ENCODE results near the gene ABTB2. TPM values are rescaled to one million over a fixed set of nuclear protein-coding genes. Genes with fewer than 3 reads are reported as not detected.

ABTB2 gene
- total and polyA plus RNA-seq, 10 of the 15 experiments (the other 5 are each of a cell fraction or from before 2014, with no cell fraction given) = 0.13 to 2.1 (median 0.72) TPM

GRCh38 chr11:34243600-34244464 is 114.0 kb downstream of the ABTB2 start (continued):
- peak; percentile 96 for TF ChIP-seq ZNF384 (IDR thresholded peaks at IDR 0.05; ENCODE audit: borderline replicate concordance, low read depth, low read length)
- no peak for TF ChIP-seq YBX1 (IDR thresholded peaks at IDR 0.05)
- peak; percentile 51; the same call in 1 of the 2 replicates for TF ChIP-seq BACH1 (IDR thresholded peaks at IDR 0.05; ENCODE audit: borderline replicate concordance)
- peak; percentile 83 for TF ChIP-seq DPF2 (IDR thresholded peaks at IDR 0.05)
- TF ChIP-seq ATF2 (IDR thresholded peaks at IDR 0.05; ENCODE audit: low read length) = peak; percentile 92
- no peak for TF ChIP-seq MYB (IDR thresholded peaks at IDR 0.05; ENCODE audit: borderline replicate concordance, low read depth, low read length)
- TF ChIP-seq, protein P1, sequence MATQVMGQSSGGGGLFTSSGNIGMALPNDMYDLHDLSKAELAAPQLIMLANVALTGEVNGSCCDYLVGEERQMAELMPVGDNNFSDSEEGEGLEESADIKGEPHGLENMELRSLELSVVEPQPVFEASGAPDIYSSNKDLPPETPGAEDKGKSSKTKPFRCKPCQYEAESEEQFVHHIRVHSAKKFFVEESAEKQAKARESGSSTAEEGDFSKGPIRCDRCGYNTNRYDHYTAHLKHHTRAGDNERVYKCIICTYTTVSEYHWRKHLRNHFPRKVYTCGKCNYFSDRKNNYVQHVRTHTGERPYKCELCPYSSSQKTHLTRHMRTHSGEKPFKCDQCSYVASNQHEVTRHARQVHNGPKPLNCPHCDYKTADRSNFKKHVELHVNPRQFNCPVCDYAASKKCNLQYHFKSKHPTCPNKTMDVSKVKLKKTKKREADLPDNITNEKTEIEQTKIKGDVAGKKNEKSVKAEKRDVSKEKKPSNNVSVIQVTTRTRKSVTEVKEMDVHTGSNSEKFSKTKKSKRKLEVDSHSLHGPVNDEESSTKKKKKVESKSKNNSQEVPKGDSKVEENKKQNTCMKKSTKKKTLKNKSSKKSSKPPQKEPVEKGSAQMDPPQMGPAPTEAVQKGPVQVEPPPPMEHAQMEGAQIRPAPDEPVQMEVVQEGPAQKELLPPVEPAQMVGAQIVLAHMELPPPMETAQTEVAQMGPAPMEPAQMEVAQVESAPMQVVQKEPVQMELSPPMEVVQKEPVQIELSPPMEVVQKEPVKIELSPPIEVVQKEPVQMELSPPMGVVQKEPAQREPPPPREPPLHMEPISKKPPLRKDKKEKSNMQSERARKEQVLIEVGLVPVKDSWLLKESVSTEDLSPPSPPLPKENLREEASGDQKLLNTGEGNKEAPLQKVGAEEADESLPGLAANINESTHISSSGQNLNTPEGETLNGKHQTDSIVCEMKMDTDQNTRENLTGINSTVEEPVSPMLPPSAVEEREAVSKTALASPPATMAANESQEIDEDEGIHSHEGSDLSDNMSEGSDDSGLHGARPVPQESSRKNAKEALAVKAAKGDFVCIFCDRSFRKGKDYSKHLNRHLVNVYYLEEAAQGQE (IDR thresholded peaks at IDR 0.05; ENCODE audit: low read depth, low read length) = no peak; the same call in 1 of the 2 replicates
- TF ChIP-seq SMARCA5 (IDR thresholded peaks at IDR 0.05) = no peak
- TF ChIP-seq STAT3 (IDR thresholded peaks at IDR 0.05; ENCODE audit: low read depth, low read length) = peak; percentile 82; the same call in 1 of the 2 replicates
- TF ChIP-seq CBX3 (IDR thresholded peaks at IDR 0.05; ENCODE audit: borderline replicate concordance, low read depth) = no peak
- TF ChIP-seq CBFB (IDR thresholded peaks at IDR 0.05; ENCODE audit: low read depth) = peak; percentile 80; the same call in 1 of the 2 replicates
- TF ChIP-seq RAD51 (IDR thresholded peaks at IDR 0.05) = peak; percentile 61
- TF ChIP-seq, protein P2, sequence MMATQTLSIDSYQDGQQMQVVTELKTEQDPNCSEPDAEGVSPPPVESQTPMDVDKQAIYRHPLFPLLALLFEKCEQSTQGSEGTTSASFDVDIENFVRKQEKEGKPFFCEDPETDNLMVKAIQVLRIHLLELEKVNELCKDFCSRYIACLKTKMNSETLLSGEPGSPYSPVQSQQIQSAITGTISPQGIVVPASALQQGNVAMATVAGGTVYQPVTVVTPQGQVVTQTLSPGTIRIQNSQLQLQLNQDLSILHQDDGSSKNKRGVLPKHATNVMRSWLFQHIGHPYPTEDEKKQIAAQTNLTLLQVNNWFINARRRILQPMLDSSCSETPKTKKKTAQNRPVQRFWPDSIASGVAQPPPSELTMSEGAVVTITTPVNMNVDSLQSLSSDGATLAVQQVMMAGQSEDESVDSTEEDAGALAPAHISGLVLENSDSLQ (IDR thresholded peaks at IDR 0.05) = peak; percentile 41; the same call in 1 of the 2 replicates
- TF ChIP-seq JUND (IDR thresholded peaks at IDR 0.05; ENCODE audit: low read depth, low read length) = peak; percentile 83
- TF ChIP-seq, protein P3, sequence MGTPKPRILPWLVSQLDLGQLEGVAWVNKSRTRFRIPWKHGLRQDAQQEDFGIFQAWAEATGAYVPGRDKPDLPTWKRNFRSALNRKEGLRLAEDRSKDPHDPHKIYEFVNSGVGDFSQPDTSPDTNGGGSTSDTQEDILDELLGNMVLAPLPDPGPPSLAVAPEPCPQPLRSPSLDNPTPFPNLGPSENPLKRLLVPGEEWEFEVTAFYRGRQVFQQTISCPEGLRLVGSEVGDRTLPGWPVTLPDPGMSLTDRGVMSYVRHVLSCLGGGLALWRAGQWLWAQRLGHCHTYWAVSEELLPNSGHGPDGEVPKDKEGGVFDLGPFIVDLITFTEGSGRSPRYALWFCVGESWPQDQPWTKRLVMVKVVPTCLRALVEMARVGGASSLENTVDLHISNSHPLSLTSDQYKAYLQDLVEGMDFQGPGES (IDR thresholded peaks at IDR 0.05) = no peak
- peak; percentile 97 for TF ChIP-seq IRF4 (IDR thresholded peaks at IDR 0.05; ENCODE audit: low read depth, low read length)
- no peak for TF ChIP-seq SMAD5 (IDR thresholded peaks at IDR 0.05; ENCODE audit: low read depth)
- peak; percentile 32; the same call in 1 of the 2 replicates for TF ChIP-seq CBX5 (IDR thresholded peaks at IDR 0.05; ENCODE audit: low read depth)
- TF ChIP-seq ZBED1 (IDR thresholded peaks at IDR 0.05; ENCODE audit: borderline replicate concordance) = peak; percentile 89
- TF ChIP-seq TBL1XR1 (IDR thresholded peaks at IDR 0.05; ENCODE audit: low read depth, low read length) = peak; percentile 97
- 0 out of 2 replicates have a peak, but pooled peaks have one; percentile 40 for TF ChIP-seq CHD2 (IDR thresholded peaks at IDR 0.05; ENCODE audit: borderline replicate concordance, low read depth, low read length)
- no peak for TF ChIP-seq SUZ12 (IDR thresholded peaks at IDR 0.05; ENCODE audit: unreplicated experiment)
- TF ChIP-seq JUNB (IDR thresholded peaks at IDR 0.05) = peak; percentile 99
